Epithelial cell of esophagus (primary cell): ENCODE data around the gene MS4A15.

Experiments
- DNase-seq: peaks from one replicate; pipeline ENCODE4 v3.0.0; 2010; ENCODE audit warnings: low read depth
- H3K4me3 ChIP-seq: 2 replicates; pipeline ENCODE4 v1.5.1; 2011; ENCODE audit warnings: mild to moderate bottlenecking, low read length, control low read depth
- CTCF ChIP-seq: IDR thresholded peaks from 2 replicates; pipeline ENCODE4 v1.5.1; 2011; ENCODE audit warnings: low read depth, mild to moderate bottlenecking, low read length, control low read depth, inconsistent platforms; ENCODE audit not compliant: insufficient read depth; ENCODE audit errors: missing control alignments

MS4A15 gene

DNA sequence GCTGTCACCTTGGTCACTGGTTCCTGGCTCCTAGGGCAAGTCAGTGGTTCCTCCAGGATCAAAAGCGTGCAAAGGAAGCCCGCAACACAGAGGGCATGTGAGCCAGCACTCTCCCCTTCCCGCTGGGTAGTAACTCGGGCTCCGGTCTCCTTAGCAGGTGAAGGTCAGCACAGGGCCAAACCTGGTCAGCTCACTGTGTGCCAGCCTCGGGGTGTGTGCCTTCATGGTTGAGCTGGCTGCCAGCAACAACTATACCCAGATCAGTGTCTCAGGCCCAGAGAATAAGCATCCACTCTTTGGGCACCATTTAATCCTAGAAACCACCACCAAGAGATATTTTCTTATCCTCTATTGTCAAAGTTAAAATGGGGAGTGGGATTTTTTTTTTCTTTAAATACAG, 69.1 kb downstream of the MS4A15 start:
- no peak for DNase-seq
- no peak for TF ChIP-seq CTCF
- no peak overlapping the region for H3K4me3 ChIP-seq
